ENCODE results near the gene FOXA2. TPM values are rescaled to one million over a fixed set of nuclear protein-coding genes. Genes with fewer than 3 reads are reported as not detected.

The FOXA2 gene
- total RNA-seq, 1 donor from 2014 or later, result not detected

DNA sequence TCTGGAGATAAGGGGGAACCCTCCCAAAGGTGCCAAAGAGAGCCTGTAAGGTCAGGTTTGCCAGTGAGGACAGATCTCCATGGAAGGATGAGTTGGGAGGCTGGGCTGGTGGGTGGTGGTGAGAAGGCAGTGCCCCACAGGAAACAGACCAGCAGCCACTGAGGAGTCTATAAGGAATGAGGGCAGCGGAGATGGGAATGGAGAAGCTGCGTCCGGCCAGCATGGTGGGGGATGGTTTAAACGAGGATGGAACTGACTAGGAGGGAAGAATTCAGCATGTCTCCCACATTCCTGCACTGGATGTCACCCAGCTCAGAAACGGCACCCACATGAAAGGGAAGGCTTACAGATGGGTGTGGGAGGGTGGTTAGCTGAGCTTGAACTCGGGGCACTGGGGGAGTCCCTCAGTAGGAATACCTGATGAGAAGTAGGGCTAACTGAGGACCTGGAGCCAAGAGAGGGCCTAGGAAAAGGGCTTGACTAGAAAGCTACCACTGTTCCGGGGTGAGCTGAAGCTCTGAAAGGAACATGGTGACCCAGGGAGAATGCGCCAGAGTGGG lies 53.2 kb downstream of the FOXA2 start:
- no peaks in the 10 kb centered on the region for H3K4me1 ChIP-seq (ENCODE audit: control insufficient read depth in 3 of 3, insufficient read depth in 3 of 3, low read length in 3 of 3)
- H3K36me3 ChIP-seq (ENCODE audit: control insufficient read depth in 3 of 3, insufficient read depth in 3 of 3, low read length in 3 of 3), result no peaks in the 10 kb centered on the region
- H3K27me3 ChIP-seq (ENCODE audit: control insufficient read depth in 3 of 3, insufficient read depth in 3 of 3, low read length in 3 of 3), result peaks cover 0 to 7% (median 2%) of the 10 kb centered on the region in 3 donors
- no peaks in the 10 kb centered on the region for H3K9me3 ChIP-seq (ENCODE audit: control insufficient read depth in 3 of 3, low read length in 3 of 3)
- H3K9ac ChIP-seq (ENCODE audit: low read depth in 1 of 3, low read length in 3 of 3), result no peak overlapping the region
- H3K27ac ChIP-seq (ENCODE audit: low read depth, low read length), result no peak overlapping the region
- H3K4me3 ChIP-seq (ENCODE audit: low read length in 3 of 3), result no peak overlapping the region

Small RNA genes lying within 50 kb of the gene (small RNA-seq; reads per million reads assigned to genes)
- gene LINC00261, result not detected

Measured in skeletal muscle tissue (tissue), 5 donors.